Liver (tissue), 9 donors: Measurements from ENCODE around the gene FUNDC2. TPM values are rescaled to one million over a fixed set of nuclear protein-coding genes. Genes with fewer than 3 reads are reported as not detected.

Experiments
- DNase-seq: peaks from one replicate; pipeline ENCODE4 v3.0.0-alpha.2; 2017; ENCODE audit warnings: low spot score
- H3K27ac ChIP-seq, 2 donors: one replicate each; pipeline ENCODE4 v1.7.0; 2013; ENCODE audit warnings: inconsistent platforms in 2 of 2, low read length in 2 of 2, control low read depth in 1 of 2, low read depth in 1 of 2, mild to moderate bottlenecking in 1 of 2
- H3K27me3 ChIP-seq, 4 donors: one replicate each; pipeline versions ENCODE4 v1.6.1 to v1.7.0; 2013; ENCODE audit warnings: low read length in 3 of 4, inconsistent platforms in 1 of 4, mild to moderate bottlenecking in 1 of 4, moderate library complexity in 1 of 4; ENCODE audit not compliant: control insufficient read depth in 4 of 4, insufficient read depth in 4 of 4
- H3K36me3 ChIP-seq, 4 donors: one replicate each; pipeline versions ENCODE4 v1.6.1 to v1.7.0; 2013; ENCODE audit warnings: low read length in 3 of 4, mild to moderate bottlenecking in 3 of 4, low read depth in 1 of 4, moderate library complexity in 1 of 4; ENCODE audit not compliant: control insufficient read depth in 4 of 4, insufficient read depth in 3 of 4
- H3K4me1 ChIP-seq, 4 donors: one replicate each; pipeline versions ENCODE4 v1.6.1 to v1.7.0; 2013; ENCODE audit warnings: low read length in 3 of 4, mild to moderate bottlenecking in 3 of 4, moderate library complexity in 1 of 4; ENCODE audit not compliant: control insufficient read depth in 4 of 4, insufficient read depth in 4 of 4
- H3K4me3 ChIP-seq, 3 donors: one replicate each; pipeline versions ENCODE4 v1.6.1 to v1.7.0; 2013; ENCODE audit warnings: low read length in 3 of 3, control low read depth in 1 of 3, low read depth in 1 of 3, mild to moderate bottlenecking in 1 of 3
- H3K9ac ChIP-seq, 2 donors: one replicate each; pipeline ENCODE4 v1.7.0; 2013; ENCODE audit warnings: low read length in 2 of 2, mild to moderate bottlenecking in 2 of 2, moderate library complexity in 2 of 2, control low read depth in 1 of 2, low read depth in 1 of 2
- H3K9me3 ChIP-seq, 4 donors: one replicate each; pipeline versions ENCODE4 v1.6.1 to v1.7.0; 2013; ENCODE audit warnings: low read length in 3 of 4; ENCODE audit not compliant: control insufficient read depth in 4 of 4
- ATF3 ChIP-seq: IDR thresholded peaks from 2 replicates; pipeline ENCODE4 v1.6.1; 2016; ENCODE audit warnings: antibody characterized with exemption
- CTCF ChIP-seq: fragments of 150-350 bp; IDR thresholded peaks from 2 replicates; pipeline ENCODE4 v1.5.1; 2017; ENCODE audit warnings: improper control_type of control experiment, low read depth, low read length; ENCODE audit not compliant: missing input control
- EGR1 ChIP-seq, 2 donors: IDR thresholded peaks; 2 replicates each; pipeline ENCODE4 v1.6.1; 2016 to 2018; ENCODE audit warnings: antibody characterized with exemption in 2 of 2, low read depth in 2 of 2
- FOXA1 ChIP-seq: IDR thresholded peaks from 2 replicates; pipeline ENCODE4 v1.6.1; 2016; ENCODE audit warnings: antibody characterized with exemption
- GABPA ChIP-seq, 2 donors: IDR thresholded peaks in 1 of 2; conservative IDR thresholded peaks in 1 of 2; 2 replicates each; pipeline ENCODE4 v1.6.1; 2016; ENCODE audit warnings: antibody characterized with exemption in 2 of 2, mild to moderate bottlenecking in 1 of 2, moderate library complexity in 1 of 2
- HNF4G ChIP-seq: IDR thresholded peaks from 2 replicates; pipeline ENCODE4 v1.6.1; 2016; ENCODE audit warnings: antibody characterized with exemption
- JUND ChIP-seq, 2 donors: IDR thresholded peaks; 2 replicates each; pipeline ENCODE4 v1.6.1; 2016; ENCODE audit warnings: antibody characterized with exemption in 2 of 2
- MAX ChIP-seq: IDR thresholded peaks from 2 replicates; pipeline ENCODE4 v1.6.1; 2016; ENCODE audit warnings: antibody characterized with exemption
- NR2F2 ChIP-seq: IDR thresholded peaks from 2 replicates; pipeline ENCODE4 v1.6.1; 2016; ENCODE audit warnings: antibody characterized with exemption
- REST ChIP-seq: IDR thresholded peaks from 2 replicates; pipeline ENCODE4 v1.6.1; 2016; ENCODE audit warnings: antibody characterized with exemption, mild to moderate bottlenecking
- SP1 ChIP-seq: IDR thresholded peaks from 2 replicates; pipeline ENCODE4 v1.6.1; 2018; ENCODE audit warnings: antibody characterized with exemption, mild to moderate bottlenecking
- TAF1 ChIP-seq: conservative IDR thresholded peaks from 2 replicates; pipeline ENCODE4 v1.6.1; 2016; ENCODE audit warnings: antibody characterized with exemption, mild to moderate bottlenecking
- YY1 ChIP-seq: IDR thresholded peaks from 2 replicates; pipeline ENCODE4 v1.6.1; 2016; ENCODE audit warnings: antibody characterized with exemption, mild to moderate bottlenecking
- WGBS: extraction: QIAGEN DNeasy Blood & Tissue Kit; methylation state at CpG from one replicate; pipeline ENCODE4 v1.1.7; 2013; 5-methylcytosine and 5-hydroxymethylcytosine counted together
- polyA plus RNA-seq, 2 donors: library from polyadenylated mRNA; stranded (reverse) in 1 of 2; unstranded in 1 of 2; fragments of 200-250 nt in 1 of 2; fragments of >200 nt in 1 of 2; fragmentation: Nextera tagmentation in 1 of 2; extraction: Ambion mirVana in 1 of 2; gene quantifications; one replicate each; pipeline versions ENCODE4 v1.2.1 to v1.2.3, GENCODE V29; 2013 to 2015
- total RNA-seq, 2 donors: library from RNA; depleted of rRNA; stranded (reverse); fragments of >200 nt; gene quantifications; one replicate each; pipeline ENCODE4 v1.2.3, GENCODE V29; 2014
- donor health status: healthy.
- donor health status: healthy.
- donor health status: healthy.
- donor health status: healthy.
- donor health status: healthy.

FUNDC2 gene
- total and polyA plus RNA-seq, 4 donors = 19.4 to 79.8 (median 40.8) TPM

GRCh38 chrX:155056877-155057792 is 30.5 kb downstream of the FUNDC2 start (continued):
- no peak for TF ChIP-seq REST

GRCh38 chrX:155061760-155062159 is 35.1 kb downstream of the FUNDC2 start:
- WGBS = 93% methylated on average over 4 of the region's 4 CpGs
- Histone ChIP-seq H3K9me3 (no peaks in the 10 kb centered on the region), H3K4me1 (peaks cover 2 to 12% (median 9%) of the 10 kb centered on the region in 4 donors), H3K27ac (no peak overlapping the region), H3K36me3 (peaks cover 0 to 5% (median 1%) of the 10 kb centered on the region in 4 donors), H3K9ac (no peak overlapping the region), H3K27me3 (no peaks in the 10 kb centered on the region), H3K4me3 (no peak overlapping the region)
- TF ChIP-seq HNF4G = no peak
- no peak for TF ChIP-seq ATF3
- TF ChIP-seq GABPA (IDR thresholded peaks at IDR 0.05 in 1 of 2, conservative IDR thresholded peaks at IDR 0.05 in 1 of 2) = no peak
- TF ChIP-seq CTCF = no peak
- TF ChIP-seq SP1 = no peak
- TF ChIP-seq FOXA1 = no peak
- TF ChIP-seq REST = no peak
- no peak for TF ChIP-seq JUND (IDR thresholded peaks at IDR 0.05)
- TF ChIP-seq TAF1 = no peak
- TF ChIP-seq YY1 = no peak
- no peak for TF ChIP-seq EGR1 (IDR thresholded peaks at IDR 0.05; ENCODE audit: low read depth in 2 of 2)
- no peak for TF ChIP-seq NR2F2
- TF ChIP-seq MAX = no peak
- no peak for DNase-seq
